GM13977 (cell line): ENCODE data around the gene ZNF346.
"Not testable (repeated sequence)": the region's sequence is repeated elsewhere in the genome, so short reads cannot be mapped to it uniquely, and the experiment has no call there.

Experiments used
- DNase-seq: peaks from one replicate; pipeline ENCODE4 v3.0.0; 2012; ENCODE audit warnings: low spot score
- in situ Hi-C: fragments of 300-500 bp; cut with MboI; formaldehyde crosslinking; loops from one replicate; pipeline ENCODE4 v1.12.0; 2022; ENCODE audit warnings: low sequenced_read_pairs, low pct_unique_long_range_greater_than_20kb, mixed read lengths, inconsistent platforms; ENCODE audit not compliant: unreplicated experiment
- TF ChIP-seq, protein P1 (sequence below): IDR thresholded peaks from 2 replicates; pipeline ENCODE4 v1.5.1; 2012; ENCODE audit warnings: mild to moderate bottlenecking, control low read depth; ENCODE audit not compliant: insufficient read depth; ENCODE audit errors: extremely low read depth, missing control alignments

Gene ZNF346

GRCh38 chr5:176987583-176987982 lies 34.9 kb upstream of the ZNF346 start:
- no peak for DNase-seq
- TF ChIP-seq, protein P1, sequence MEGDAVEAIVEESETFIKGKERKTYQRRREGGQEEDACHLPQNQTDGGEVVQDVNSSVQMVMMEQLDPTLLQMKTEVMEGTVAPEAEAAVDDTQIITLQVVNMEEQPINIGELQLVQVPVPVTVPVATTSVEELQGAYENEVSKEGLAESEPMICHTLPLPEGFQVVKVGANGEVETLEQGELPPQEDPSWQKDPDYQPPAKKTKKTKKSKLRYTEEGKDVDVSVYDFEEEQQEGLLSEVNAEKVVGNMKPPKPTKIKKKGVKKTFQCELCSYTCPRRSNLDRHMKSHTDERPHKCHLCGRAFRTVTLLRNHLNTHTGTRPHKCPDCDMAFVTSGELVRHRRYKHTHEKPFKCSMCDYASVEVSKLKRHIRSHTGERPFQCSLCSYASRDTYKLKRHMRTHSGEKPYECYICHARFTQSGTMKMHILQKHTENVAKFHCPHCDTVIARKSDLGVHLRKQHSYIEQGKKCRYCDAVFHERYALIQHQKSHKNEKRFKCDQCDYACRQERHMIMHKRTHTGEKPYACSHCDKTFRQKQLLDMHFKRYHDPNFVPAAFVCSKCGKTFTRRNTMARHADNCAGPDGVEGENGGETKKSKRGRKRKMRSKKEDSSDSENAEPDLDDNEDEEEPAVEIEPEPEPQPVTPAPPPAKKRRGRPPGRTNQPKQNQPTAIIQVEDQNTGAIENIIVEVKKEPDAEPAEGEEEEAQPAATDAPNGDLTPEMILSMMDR, result no peak
- in situ Hi-C loops, result no loop called here

GRCh38 chr5:176993081-176993480 lies 29.4 kb upstream of the ZNF346 start:
- in situ Hi-C loops, DNase-seq: not testable (repeated sequence)

- TF ChIP-seq, protein P1, result no peak
- no peak for DNase-seq
- in situ Hi-C loops, result no loop called here
Measured at GRCh38 chr5:176994460-176995121, 27.9 kb upstream of the ZNF346 start.

GRCh38 chr5:176995122-176995490 lies 27.4 kb upstream of the ZNF346 start:
- no peak for DNase-seq
- in situ Hi-C loops, result no loop called here
- TF ChIP-seq, protein P1, result no peak

DNA sequence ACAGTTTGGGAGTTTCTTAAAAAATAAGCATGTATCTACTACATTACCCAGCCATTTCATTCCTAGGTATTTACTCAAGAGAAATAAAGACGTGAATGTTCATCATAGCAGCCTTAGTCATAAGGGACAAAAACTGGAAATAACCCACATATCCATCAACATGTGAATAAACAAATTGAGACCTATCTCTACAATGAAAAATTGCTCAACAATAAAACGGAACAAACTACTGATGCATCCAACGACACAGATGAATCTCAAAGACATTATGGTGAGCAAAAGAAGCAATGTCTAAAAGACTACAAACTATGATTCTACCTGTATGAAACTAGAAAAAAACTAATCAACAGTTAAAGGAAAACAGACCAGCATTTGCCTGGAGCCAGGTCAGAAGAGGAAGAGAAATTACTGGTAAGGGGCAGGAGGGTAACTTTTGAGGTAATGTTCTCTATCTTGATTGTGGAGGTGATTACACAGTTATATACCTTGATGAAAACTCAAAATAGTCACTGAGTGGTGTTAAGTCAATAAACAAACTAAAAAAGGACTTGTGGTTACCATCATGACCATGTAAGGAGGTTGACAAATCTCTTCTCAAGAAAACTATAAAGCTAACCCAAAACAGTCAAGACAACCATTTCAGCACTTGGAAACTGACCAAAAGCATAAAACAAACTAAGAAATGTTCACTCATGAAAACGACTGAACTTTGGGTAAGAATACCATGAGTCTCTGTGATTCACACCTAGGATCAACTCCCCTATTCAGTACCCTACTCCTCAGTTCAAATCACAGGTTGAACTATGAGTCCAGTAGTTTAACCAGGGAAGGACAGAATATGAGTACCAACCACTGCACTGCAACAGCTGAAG lies 26.4 kb upstream of the ZNF346 start:
- in situ Hi-C loops, result no loop called here
- peak; percentile 28 for DNase-seq
- TF ChIP-seq, protein P1, result no peak

GRCh38 chr5:176996780-176997179 lies 25.7 kb upstream of the ZNF346 start:
- DNase-seq, result no peak
- in situ Hi-C loops, result no loop called here

GRCh38 chr5:176998828-176999227 lies 23.7 kb upstream of the ZNF346 start:
- TF ChIP-seq, protein P1, result no peak
- no peak for DNase-seq
- in situ Hi-C loops, result no loop called here

More at GRCh38 chr5:176996780-176997179, 25.7 kb upstream of the ZNF346 start:
- TF ChIP-seq, protein P1, result no peak

GRCh38 chr5:176999526-176999925 lies 23.0 kb upstream of the ZNF346 start:
- DNase-seq, in situ Hi-C loops: not testable (repeated sequence)
